Gastrocnemius medialis (tissue), 4 donors: ENCODE data around the gene EIF3F. TPM values are rescaled to one million over a fixed set of nuclear protein-coding genes. Genes with fewer than 3 reads are reported as not detected.
"Not testable (repeated sequence)": the region's sequence is repeated elsewhere in the genome, so short reads cannot be mapped to it uniquely, and the experiment has no call there.

ENCODE experiments used
- ATAC-seq, 2 donors: fragments of 150-250 bp; one replicate each; pipeline ENCODE4 v1.9.1; 2016
- DNase-seq, 2 donors: peaks; one replicate each; pipeline ENCODE4 v3.0.0-alpha.2; 2019
- H3K27ac ChIP-seq, 4 donors: fragments of 200-600 bp; sonication (generic); 1 replicate in 1 of 4; 2 replicates in 3 of 4; pipeline ENCODE4 v1.5.1; 2016 to 2018; ENCODE audit warnings: mild to moderate bottlenecking in 2 of 4, moderate library complexity in 1 of 4
- H3K27me3 ChIP-seq, 3 donors: fragments of 200-600 bp; sonication (generic) in 2 of 3; 1 replicate in 1 of 3; 2 replicates in 2 of 3; pipeline versions ENCODE4 v1.5.1 to v1.6.0; 2016 to 2019; ENCODE audit warnings: mild to moderate bottlenecking in 1 of 3, moderate library complexity in 1 of 3
- H3K36me3 ChIP-seq, 2 donors: fragments of 200-600 bp; sonication (generic) in 1 of 2; one replicate each; pipeline ENCODE4 v1.5.1; 2017 to 2018
- H3K4me1 ChIP-seq, 2 donors: fragments of 200-600 bp; sonication (generic) in 1 of 2; one replicate each; pipeline ENCODE4 v1.5.1; 2016 to 2017; ENCODE audit warnings: mild to moderate bottlenecking in 2 of 2
- H3K4me3 ChIP-seq, 4 donors: fragments of 200-600 bp; sonication (generic) in 3 of 4; 1 replicate in 1 of 4; 2 replicates in 3 of 4; pipeline ENCODE4 v1.5.1; 2016 to 2019; ENCODE audit warnings: mild to moderate bottlenecking in 2 of 4
- H3K9me3 ChIP-seq, 3 donors: fragments of 200-600 bp; sonication (generic) in 2 of 3; 1 replicate in 1 of 3; 2 replicates in 2 of 3; pipeline ENCODE4 v1.5.1; 2016 to 2019
- CTCF ChIP-seq, 5 experiments: fragments of 450-650 bp in 3 of 5; fragments of 200-600 bp in 2 of 5; sonication (generic) in 2 of 5; IDR thresholded peaks in 4 of 5; conservative IDR thresholded peaks in 1 of 5; 1 replicate in 4 of 5; 2 replicates in 1 of 5; pipeline ENCODE4 v1.5.1; 2016 to 2019; ENCODE audit warnings: antibody characterized with exemption in 5 of 5, mild to moderate bottlenecking in 3 of 5, moderate library complexity in 3 of 5
- POLR2A ChIP-seq, 2 donors: fragments of 450-650 bp; IDR thresholded peaks; one replicate each; pipeline ENCODE4 v1.6.1; 2017; ENCODE audit warnings: antibody characterized with exemption in 2 of 2, mild to moderate bottlenecking in 2 of 2, moderate library complexity in 2 of 2
- in situ Hi-C, 4 donors: fragments of 200-750 bp; cut with MboI; loops; one replicate each; pipeline versions ENCODE4 v1.15.0 to v1.8.0; 2017; ENCODE audit warnings: low sequenced_read_pairs in 4 of 4
- intact Hi-C: fragments of 100-400 bp; cut with DNase I; formaldehyde crosslinking; loops from one replicate; pipeline ENCODE4 v1.15.1; 2023; ENCODE audit warnings: low total_unique reads
- total RNA-seq, 4 donors: library from RNA; depleted of rRNA; stranded (reverse); fragments of >200 nt; gene quantifications; one replicate each; pipeline versions ENCODE4 v1.1.0 to v1.2.3, GENCODE V29; 2016

EIF3F gene
- total RNA-seq, 4 donors from 2014 or later = 187 to 303 (median 239) TPM

DNA sequence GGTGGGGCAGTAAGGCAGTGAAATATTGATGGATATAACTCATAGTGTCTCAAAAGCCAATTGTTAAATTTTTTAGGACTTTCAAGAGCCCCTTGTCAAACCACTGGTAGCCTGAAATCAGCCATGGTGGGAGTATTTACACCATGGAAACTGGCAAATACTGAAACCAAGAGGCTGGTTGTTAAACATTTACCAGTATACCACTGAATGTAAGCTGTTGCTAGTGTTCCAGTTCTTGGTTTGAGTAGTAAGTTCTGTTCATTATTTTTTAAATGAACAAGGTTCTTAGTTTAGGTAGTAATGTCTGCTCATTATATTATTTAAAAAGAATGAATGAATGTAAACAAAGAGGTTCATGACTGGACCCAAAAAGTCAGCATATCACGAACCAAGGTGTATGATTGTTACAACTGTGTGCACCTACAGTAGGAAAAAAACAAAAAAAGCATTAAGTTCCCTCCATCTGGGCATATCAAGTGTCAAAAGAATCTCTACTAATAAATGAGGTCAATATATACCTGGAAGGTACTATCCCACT lies 4.5 kb upstream of the EIF3F start:
- no peaks in the 10 kb centered on the region for H3K36me3 ChIP-seq
- in situ Hi-C loops = no loop called here
- peaks cover 0 to 5% of the 10 kb centered on the region in 2 donors for H3K4me1 ChIP-seq
- intact Hi-C loops = no loop called here
- ATAC-seq = no peak
- TF ChIP-seq CTCF (IDR thresholded peaks at IDR 0.05 in 4 of 5, conservative IDR thresholded peaks at IDR 0.05 in 1 of 5) = no peak
- no peak for TF ChIP-seq POLR2A (IDR thresholded peaks at IDR 0.05)
- no peaks in the 10 kb centered on the region for H3K9me3 ChIP-seq
- H3K4me3 ChIP-seq = no peak overlapping the region
- no peaks in the 10 kb centered on the region for H3K27me3 ChIP-seq
- no peak overlapping the region for H3K27ac ChIP-seq
- DNase-seq = no peak

DNA sequence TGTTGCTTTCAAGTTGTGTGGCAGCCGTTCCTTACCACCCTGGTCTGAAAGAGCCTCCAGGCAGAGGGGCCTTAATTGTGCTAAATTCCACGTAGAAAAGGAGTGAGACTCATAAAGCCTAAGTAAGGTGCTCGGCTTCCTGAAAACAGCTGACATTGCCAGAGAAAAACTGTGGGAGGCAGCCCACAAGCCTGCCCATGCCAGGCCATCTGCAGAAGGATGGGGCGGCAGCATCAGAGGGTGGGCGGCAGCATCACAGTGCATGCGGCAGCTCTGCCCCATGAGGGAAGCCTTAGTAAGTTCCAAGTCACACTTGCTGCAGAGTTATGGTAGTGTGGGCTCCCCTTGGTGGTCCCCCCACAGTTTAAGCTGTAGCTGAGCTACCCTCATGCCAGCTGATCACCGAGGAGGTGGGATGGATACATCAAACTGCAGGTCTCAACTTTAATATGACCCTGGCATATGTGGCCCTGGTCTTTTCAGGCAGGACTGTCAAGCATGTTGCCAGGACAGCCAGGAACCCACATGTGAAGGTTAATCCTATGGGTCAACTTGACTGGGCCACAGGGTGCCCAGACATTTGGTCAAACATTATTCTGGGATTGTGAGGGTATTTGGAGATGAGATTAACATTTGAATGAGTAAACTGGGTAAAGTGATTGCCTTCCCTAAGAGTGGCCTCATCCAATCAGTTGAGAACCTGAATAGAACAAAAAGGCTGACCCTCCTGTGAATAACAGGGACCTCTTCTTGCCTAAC lies 3.1 kb upstream of the EIF3F start:
- no peak for DNase-seq

DNA sequence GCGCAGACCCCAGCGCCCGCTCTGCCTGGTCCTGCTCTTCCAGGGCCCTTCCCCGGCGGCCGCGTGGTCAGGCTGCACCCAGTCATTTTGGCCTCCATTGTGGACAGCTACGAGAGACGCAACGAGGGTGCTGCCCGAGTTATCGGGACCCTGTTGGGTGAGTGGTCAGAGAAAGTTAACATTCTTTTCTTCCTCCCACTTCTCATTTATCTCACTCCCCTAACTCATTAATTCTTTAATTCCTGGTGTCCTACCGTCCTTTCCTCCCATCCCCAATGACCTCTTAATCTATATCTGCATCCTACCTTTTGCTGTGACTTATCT lies 385 bp downstream of the EIF3F start:
- not testable (repeated sequence) for H3K36me3 ChIP-seq, H3K27me3 ChIP-seq, DNase-seq, H3K9me3 ChIP-seq, ATAC-seq
- in situ Hi-C loops (loop anchor here in 1 of 4 donors (5.0 kb wide), 1 partner anchor 95 kb away; no protein-coding TSS in a partner anchor), intact Hi-C loops (loop anchor here (1.0 to 2.0 kb wide), 2 partner anchors 95 to 475 kb away; partner anchors contain the start of gene PPFIBP2)
- Histone ChIP-seq H3K27ac (peak overlapping the region; percentile 75 to 86 (median 78)), H3K4me1 (peaks cover 28% of the 10 kb centered on the region in 2 donors), H3K4me3 (peak overlapping the region; percentile 79 to 85 (median 84))

More for the DNA sequence above, 3.1 kb upstream of the EIF3F start:
- Histone ChIP-seq H3K4me1 (peaks cover 13 to 16% of the 10 kb centered on the region in 2 donors), H3K9me3 (no peaks in the 10 kb centered on the region), H3K36me3 (no peaks in the 10 kb centered on the region), H3K27ac (no peak overlapping the region), H3K27me3 (no peaks in the 10 kb centered on the region), H3K4me3 (no peak overlapping the region)
- TF ChIP-seq CTCF (IDR thresholded peaks at IDR 0.05 in 4 of 5, conservative IDR thresholded peaks at IDR 0.05 in 1 of 5) (no peak), POLR2A (IDR thresholded peaks at IDR 0.05) (no peak)
- in situ Hi-C loops = no loop called here
- ATAC-seq = no peak
- intact Hi-C loops = no loop called here

DNA sequence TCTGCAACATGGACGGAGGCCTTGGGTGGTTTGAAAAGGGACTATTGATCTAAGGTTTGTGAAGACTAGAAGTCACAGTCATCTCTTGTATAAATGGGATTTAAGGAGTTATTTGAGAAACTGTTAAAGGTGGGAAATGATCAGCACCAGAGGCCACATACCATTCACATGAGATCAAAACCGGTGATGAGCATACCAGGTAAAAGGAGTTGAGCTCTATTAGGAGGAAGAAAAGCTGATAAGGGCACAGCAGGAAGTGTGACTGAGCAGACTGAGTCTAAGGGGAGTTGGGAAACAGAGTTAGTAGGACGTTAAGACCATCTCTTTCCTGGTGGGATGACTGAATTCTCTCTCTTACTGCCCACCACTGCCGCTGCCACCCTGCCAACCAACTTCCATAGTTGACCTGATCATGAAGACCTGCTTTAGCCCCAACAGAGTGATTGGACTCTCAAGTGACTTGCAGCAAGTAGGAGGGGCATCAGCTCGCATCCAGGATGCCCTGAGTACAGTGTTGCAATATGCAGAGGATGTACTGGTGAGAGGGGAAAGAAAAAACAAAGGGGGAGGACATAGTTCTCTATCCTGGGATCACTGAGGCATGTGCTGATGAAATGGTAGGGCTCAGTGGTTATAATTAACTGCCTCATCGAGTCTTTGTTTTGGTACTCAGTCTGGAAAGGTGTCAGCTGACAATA lies 7.6 kb downstream of the EIF3F start:
- in situ Hi-C loops = no loop called here
- no peak for DNase-seq
- no peak overlapping the region for H3K27ac ChIP-seq
- TF ChIP-seq POLR2A (IDR thresholded peaks at IDR 0.05) = no peak
- no peak for TF ChIP-seq CTCF (IDR thresholded peaks at IDR 0.05 in 4 of 5, conservative IDR thresholded peaks at IDR 0.05 in 1 of 5)
- H3K4me3 ChIP-seq = no peak overlapping the region
- ATAC-seq = no peak
- peaks cover 4 to 8% of the 10 kb centered on the region in 2 donors for H3K4me1 ChIP-seq
- intact Hi-C loops = no loop called here
- H3K36me3 ChIP-seq = peaks cover 0 to 80% of the 10 kb centered on the region in 2 donors
- no peaks in the 10 kb centered on the region for H3K9me3 ChIP-seq
- H3K27me3 ChIP-seq = no peaks in the 10 kb centered on the region

- H3K36me3 ChIP-seq = peaks cover 3 to 51% of the 10 kb centered on the region in 2 donors
- intact Hi-C loops (no loop called here), in situ Hi-C loops (loop anchor here in 1 of 4 donors (10.0 kb wide), 1 partner anchor 95 kb away; no protein-coding TSS in a partner anchor)
- no peak for DNase-seq
- no peaks in the 10 kb centered on the region for H3K4me1 ChIP-seq
- no peak overlapping the region for H3K27ac ChIP-seq
- no peak for ATAC-seq
- no peak for TF ChIP-seq POLR2A (IDR thresholded peaks at IDR 0.05)
- no peak for TF ChIP-seq CTCF (IDR thresholded peaks at IDR 0.05 in 4 of 5, conservative IDR thresholded peaks at IDR 0.05 in 1 of 5)
- H3K9me3 ChIP-seq = no peaks in the 10 kb centered on the region
- no peaks in the 10 kb centered on the region for H3K27me3 ChIP-seq
- H3K4me3 ChIP-seq = no peak overlapping the region
Observed at GRCh38 chr11:7999795-8000194, 12.7 kb downstream of the EIF3F start.
